ENCODE data around the gene USH2A. TPM values are rescaled to one million over a fixed set of nuclear protein-coding genes. Genes with fewer than 3 reads are reported as not detected.
"Not testable (repeated sequence)": the region's sequence is repeated elsewhere in the genome, so short reads cannot be mapped to it uniquely, and the experiment has no call there.

The USH2A gene
- total RNA-seq, 4 donors from 2014 or later, result 0.03 to 0.25 TPM; not detected in 2

GRCh38 chr1:216014086-216014485 lies 409.2 kb downstream of the USH2A start:
- WGBS, 2 donors, result 30 to 32% methylated on average over 2 of the region's 2 CpGs
- intact Hi-C loops (cut with DNase I; ENCODE audit: low total_unique reads), result no loop called here
- DNase-seq (ENCODE audit: low spot score in 2 of 2), result no peak
- H3K4me3 ChIP-seq (ENCODE audit: low read depth, poor library complexity, severe bottlenecking), result no peak overlapping the region
- TF ChIP-seq CTCF (IDR thresholded peaks at IDR 0.05), result no peak
- no peak for TF ChIP-seq POLR2A (IDR thresholded peaks at IDR 0.05)

- H3K4me3 ChIP-seq (ENCODE audit: low read depth, poor library complexity, severe bottlenecking); intact Hi-C loops (cut with DNase I; ENCODE audit: low total_unique reads); DNase-seq (ENCODE audit: low spot score in 2 of 2): not testable (repeated sequence)
- WGBS, 2 donors, result 84 to 88% methylated on average over 10 of the region's 10 CpGs
Observed at GRCh38 chr1:216009456-216009855, 413.8 kb downstream of the USH2A start.

- H3K4me3 ChIP-seq (ENCODE audit: low read depth, poor library complexity, severe bottlenecking), result no peak overlapping the region
- no peak for TF ChIP-seq CTCF (IDR thresholded peaks at IDR 0.05)
- no peak for TF ChIP-seq POLR2A (IDR thresholded peaks at IDR 0.05)
- no peak for DNase-seq (ENCODE audit: low spot score in 2 of 2)
- 51 to 56% methylated on average over 2 of the region's 2 CpGs for WGBS, 2 donors
- intact Hi-C loops (cut with DNase I; ENCODE audit: low total_unique reads), result no loop called here
Observed at GRCh38 chr1:216005916-216006315, 417.3 kb downstream of the USH2A start.

- intact Hi-C loops (cut with DNase I; ENCODE audit: low total_unique reads), result no loop called here
- WGBS, 2 donors, result 7 to 12% methylated on average over 3 of the region's 3 CpGs
- no peak overlapping the region for H3K4me3 ChIP-seq (ENCODE audit: low read depth, poor library complexity, severe bottlenecking)
- TF ChIP-seq POLR2A (IDR thresholded peaks at IDR 0.05) (no peak), CTCF (IDR thresholded peaks at IDR 0.05) (no peak)
- no peak for DNase-seq (ENCODE audit: low spot score in 2 of 2)
Observed at GRCh38 chr1:215992620-215993019, 430.6 kb downstream of the USH2A start.

GRCh38 chr1:215987092-215987875 lies 436.0 kb downstream of the USH2A start:
- H3K4me3 ChIP-seq (ENCODE audit: low read depth, poor library complexity, severe bottlenecking), result no peak overlapping the region
- DNase-seq (ENCODE audit: low spot score in 2 of 2), result no peak
- intact Hi-C loops (cut with DNase I; ENCODE audit: low total_unique reads), result no loop called here
- 80 to 85% methylated on average over 7 of the region's 7 CpGs for WGBS, 2 donors
- no peak for TF ChIP-seq POLR2A (IDR thresholded peaks at IDR 0.05)
- no peak for TF ChIP-seq CTCF (IDR thresholded peaks at IDR 0.05)

- 57 to 92% methylated on average over 1 of the region's 1 CpG for WGBS, 2 donors
- no peak for TF ChIP-seq POLR2A (IDR thresholded peaks at IDR 0.05)
- TF ChIP-seq CTCF (IDR thresholded peaks at IDR 0.05), result no peak
- no peak for DNase-seq (ENCODE audit: low spot score in 2 of 2)
- H3K4me3 ChIP-seq (ENCODE audit: low read depth, poor library complexity, severe bottlenecking), result no peak overlapping the region
- intact Hi-C loops (cut with DNase I; ENCODE audit: low total_unique reads), result no loop called here
Observed at GRCh38 chr1:215986401-215986800, 436.8 kb downstream of the USH2A start.

Measured in lower leg skin (tissue), 4 donors.